Measurements from ENCODE around the gene SLC38A1.
"Not testable (repeated sequence)": the region's sequence is repeated elsewhere in the genome, so short reads cannot be mapped to it uniquely, and the experiment has no call there.

GRCh38 chr12:46190533-46190932, 78.3 kb downstream of the SLC38A1 start:
- not testable (repeated sequence) for TF ChIP-seq POLR2A, POLR2AphosphoS5 (IDR thresholded peaks at IDR 0.05; ENCODE audit: low read depth, low read length)
